ENCODE results near the gene MLYCD.

DNA sequence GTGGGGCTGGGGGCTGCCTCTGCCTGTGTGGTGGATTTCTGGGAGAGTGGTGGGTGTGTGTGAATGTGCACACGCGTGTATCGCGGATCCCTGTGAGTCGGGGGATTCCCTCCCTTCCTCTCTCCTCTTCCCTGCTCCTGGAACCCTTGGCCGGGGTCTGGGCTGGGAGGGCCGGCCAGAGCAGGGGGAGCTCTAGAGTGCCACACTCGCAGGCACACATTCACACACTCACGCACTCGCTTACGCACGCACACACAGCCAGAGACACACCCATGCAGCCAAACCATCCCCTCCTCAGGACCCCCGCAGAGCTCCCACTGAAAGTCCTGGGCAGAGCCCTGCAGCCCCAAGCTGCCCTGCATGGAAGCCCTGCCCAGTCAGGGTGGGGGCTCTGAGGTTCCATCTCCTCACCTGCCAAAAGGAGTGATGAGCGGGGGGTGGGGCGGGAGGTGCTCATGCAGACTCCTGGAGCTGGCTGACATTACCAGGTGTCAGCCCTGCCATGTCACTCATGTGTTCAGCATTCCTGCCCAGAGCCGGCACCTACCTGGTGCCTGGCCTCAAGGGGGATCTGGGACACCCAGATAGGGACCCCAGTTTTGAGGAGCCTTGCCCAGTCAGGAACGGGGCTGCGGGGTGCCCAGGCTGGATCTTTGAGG, 71.0 kb downstream of the MLYCD start:
- TF ChIP-seq, protein P1, sequence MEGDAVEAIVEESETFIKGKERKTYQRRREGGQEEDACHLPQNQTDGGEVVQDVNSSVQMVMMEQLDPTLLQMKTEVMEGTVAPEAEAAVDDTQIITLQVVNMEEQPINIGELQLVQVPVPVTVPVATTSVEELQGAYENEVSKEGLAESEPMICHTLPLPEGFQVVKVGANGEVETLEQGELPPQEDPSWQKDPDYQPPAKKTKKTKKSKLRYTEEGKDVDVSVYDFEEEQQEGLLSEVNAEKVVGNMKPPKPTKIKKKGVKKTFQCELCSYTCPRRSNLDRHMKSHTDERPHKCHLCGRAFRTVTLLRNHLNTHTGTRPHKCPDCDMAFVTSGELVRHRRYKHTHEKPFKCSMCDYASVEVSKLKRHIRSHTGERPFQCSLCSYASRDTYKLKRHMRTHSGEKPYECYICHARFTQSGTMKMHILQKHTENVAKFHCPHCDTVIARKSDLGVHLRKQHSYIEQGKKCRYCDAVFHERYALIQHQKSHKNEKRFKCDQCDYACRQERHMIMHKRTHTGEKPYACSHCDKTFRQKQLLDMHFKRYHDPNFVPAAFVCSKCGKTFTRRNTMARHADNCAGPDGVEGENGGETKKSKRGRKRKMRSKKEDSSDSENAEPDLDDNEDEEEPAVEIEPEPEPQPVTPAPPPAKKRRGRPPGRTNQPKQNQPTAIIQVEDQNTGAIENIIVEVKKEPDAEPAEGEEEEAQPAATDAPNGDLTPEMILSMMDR (optimal IDR thresholded peaks at IDR 0.05 in 1 of 3, IDR thresholded peaks at IDR 0.05 in 1 of 3, conservative IDR thresholded peaks at IDR 0.05 in 1 of 3; ENCODE audit: extremely low read depth in 1 of 3, insufficient read depth in 2 of 3, low read length in 3 of 3) = no peak
- no peak for TF ChIP-seq EZH2 (IDR thresholded peaks at IDR 0.05; ENCODE audit: low read length)
